Gastrocnemius medialis (tissue), 4 donors: Measurements from ENCODE around the gene DISP3. TPM values are rescaled to one million over a fixed set of nuclear protein-coding genes. Genes with fewer than 3 reads are reported as not detected.

ENCODE experiments used
- ATAC-seq, 2 donors: fragments of 150-250 bp; one replicate each; pipeline ENCODE4 v1.9.1; 2016
- DNase-seq, 2 donors: peaks; one replicate each; pipeline ENCODE4 v3.0.0-alpha.2; 2019
- H3K27ac ChIP-seq, 4 donors: fragments of 200-600 bp; sonication (generic); 1 replicate in 1 of 4; 2 replicates in 3 of 4; pipeline ENCODE4 v1.5.1; 2016 to 2018; ENCODE audit warnings: mild to moderate bottlenecking in 2 of 4, moderate library complexity in 1 of 4
- H3K27me3 ChIP-seq, 3 donors: fragments of 200-600 bp; sonication (generic) in 2 of 3; 1 replicate in 1 of 3; 2 replicates in 2 of 3; pipeline versions ENCODE4 v1.5.1 to v1.6.0; 2016 to 2019; ENCODE audit warnings: mild to moderate bottlenecking in 1 of 3, moderate library complexity in 1 of 3
- H3K36me3 ChIP-seq, 2 donors: fragments of 200-600 bp; sonication (generic) in 1 of 2; one replicate each; pipeline ENCODE4 v1.5.1; 2017 to 2018
- H3K4me1 ChIP-seq, 2 donors: fragments of 200-600 bp; sonication (generic) in 1 of 2; one replicate each; pipeline ENCODE4 v1.5.1; 2016 to 2017; ENCODE audit warnings: mild to moderate bottlenecking in 2 of 2
- H3K4me3 ChIP-seq, 4 donors: fragments of 200-600 bp; sonication (generic) in 3 of 4; 1 replicate in 1 of 4; 2 replicates in 3 of 4; pipeline ENCODE4 v1.5.1; 2016 to 2019; ENCODE audit warnings: mild to moderate bottlenecking in 2 of 4
- H3K9me3 ChIP-seq, 3 donors: fragments of 200-600 bp; sonication (generic) in 2 of 3; 1 replicate in 1 of 3; 2 replicates in 2 of 3; pipeline ENCODE4 v1.5.1; 2016 to 2019
- POLR2A ChIP-seq, 2 donors: fragments of 450-650 bp; IDR thresholded peaks; one replicate each; pipeline ENCODE4 v1.6.1; 2017; ENCODE audit warnings: antibody characterized with exemption in 2 of 2, mild to moderate bottlenecking in 2 of 2, moderate library complexity in 2 of 2
- in situ Hi-C, 4 donors: fragments of 200-750 bp; cut with MboI; loops; one replicate each; pipeline versions ENCODE4 v1.15.0 to v1.8.0; 2017; ENCODE audit warnings: low sequenced_read_pairs in 4 of 4
- intact Hi-C: fragments of 100-400 bp; cut with DNase I; formaldehyde crosslinking; loops from one replicate; pipeline ENCODE4 v1.15.1; 2023; ENCODE audit warnings: low total_unique reads
- total RNA-seq, 4 donors: library from RNA; depleted of rRNA; stranded (reverse); fragments of >200 nt; gene quantifications; one replicate each; pipeline versions ENCODE4 v1.1.0 to v1.2.3, GENCODE V29; 2016
- TF ChIP-seq, protein P1 (sequence below), 5 experiments: fragments of 450-650 bp in 3 of 5; fragments of 200-600 bp in 2 of 5; sonication (generic) in 2 of 5; IDR thresholded peaks in 4 of 5; conservative IDR thresholded peaks in 1 of 5; 1 replicate in 4 of 5; 2 replicates in 1 of 5; pipeline ENCODE4 v1.5.1; 2016 to 2019; ENCODE audit warnings: antibody characterized with exemption in 5 of 5, mild to moderate bottlenecking in 3 of 5, moderate library complexity in 3 of 5

Gene DISP3
- total RNA-seq, 4 donors from 2014 or later: not detected

DNA sequence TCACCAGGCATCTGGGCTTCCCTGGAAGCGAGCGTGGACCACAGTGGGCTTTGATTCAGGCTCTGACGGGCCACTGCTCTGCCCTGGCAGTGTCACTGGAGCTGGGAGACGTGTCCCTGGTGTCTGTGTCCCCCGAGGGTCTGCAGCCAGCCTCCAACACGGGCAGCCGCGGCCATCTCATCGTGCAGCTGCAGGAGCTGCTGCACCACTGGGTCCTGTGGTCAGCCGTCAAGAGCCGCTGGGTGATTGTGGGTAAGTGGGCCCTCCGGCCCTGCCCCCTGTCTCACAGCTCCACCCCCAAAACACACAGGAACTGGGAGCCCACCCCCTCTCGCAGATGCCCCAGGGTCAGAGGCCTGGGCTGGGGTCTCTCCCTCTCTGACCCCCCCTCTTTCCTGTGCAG, 40.7 kb downstream of the DISP3 start:
- in situ Hi-C loops: no loop called here

DNA sequence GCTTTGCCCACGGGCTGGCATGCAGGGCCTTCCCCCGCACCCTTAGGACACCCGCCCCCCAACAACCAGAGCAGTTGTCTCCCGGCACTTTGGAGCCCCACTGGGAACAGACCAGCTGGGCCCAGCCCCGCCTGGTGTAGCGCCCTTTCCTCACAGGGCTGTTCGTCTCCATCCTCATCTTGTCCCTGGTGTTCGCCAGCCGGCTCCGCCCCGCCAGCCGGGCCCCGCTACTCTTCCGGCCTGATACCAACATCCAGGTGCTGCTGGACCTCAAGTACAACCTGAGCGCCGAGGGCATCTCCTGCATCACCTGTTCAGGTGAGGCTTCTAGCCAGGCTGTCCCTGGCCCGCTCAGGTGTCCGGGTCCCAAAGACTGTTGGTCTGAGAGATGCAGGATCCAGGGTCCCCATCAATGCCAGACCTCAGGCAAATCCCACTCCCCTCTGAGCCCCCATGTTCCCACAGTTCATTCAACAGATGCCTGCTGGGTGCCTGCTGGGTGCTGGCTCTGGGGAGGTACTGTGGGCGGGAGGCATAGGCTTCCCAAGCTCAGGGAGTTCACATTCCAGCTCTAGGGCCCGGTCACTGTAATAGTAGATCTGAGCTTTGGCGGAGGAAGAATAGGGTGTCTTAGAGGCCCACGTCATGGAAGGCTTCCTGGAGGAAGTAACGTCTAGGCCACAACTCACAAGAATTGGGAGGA, 41.7 kb downstream of the DISP3 start:
- in situ Hi-C loops (no loop called here), intact Hi-C loops (no loop called here)
- DNase-seq: no peak
- H3K27me3 ChIP-seq: no peaks in the 10 kb centered on the region
- no peak for TF ChIP-seq POLR2A (IDR thresholded peaks at IDR 0.05)
- TF ChIP-seq, protein P1, sequence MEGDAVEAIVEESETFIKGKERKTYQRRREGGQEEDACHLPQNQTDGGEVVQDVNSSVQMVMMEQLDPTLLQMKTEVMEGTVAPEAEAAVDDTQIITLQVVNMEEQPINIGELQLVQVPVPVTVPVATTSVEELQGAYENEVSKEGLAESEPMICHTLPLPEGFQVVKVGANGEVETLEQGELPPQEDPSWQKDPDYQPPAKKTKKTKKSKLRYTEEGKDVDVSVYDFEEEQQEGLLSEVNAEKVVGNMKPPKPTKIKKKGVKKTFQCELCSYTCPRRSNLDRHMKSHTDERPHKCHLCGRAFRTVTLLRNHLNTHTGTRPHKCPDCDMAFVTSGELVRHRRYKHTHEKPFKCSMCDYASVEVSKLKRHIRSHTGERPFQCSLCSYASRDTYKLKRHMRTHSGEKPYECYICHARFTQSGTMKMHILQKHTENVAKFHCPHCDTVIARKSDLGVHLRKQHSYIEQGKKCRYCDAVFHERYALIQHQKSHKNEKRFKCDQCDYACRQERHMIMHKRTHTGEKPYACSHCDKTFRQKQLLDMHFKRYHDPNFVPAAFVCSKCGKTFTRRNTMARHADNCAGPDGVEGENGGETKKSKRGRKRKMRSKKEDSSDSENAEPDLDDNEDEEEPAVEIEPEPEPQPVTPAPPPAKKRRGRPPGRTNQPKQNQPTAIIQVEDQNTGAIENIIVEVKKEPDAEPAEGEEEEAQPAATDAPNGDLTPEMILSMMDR (IDR thresholded peaks at IDR 0.05 in 4 of 5, conservative IDR thresholded peaks at IDR 0.05 in 1 of 5): no peak
- no peaks in the 10 kb centered on the region for H3K4me1 ChIP-seq
- H3K36me3 ChIP-seq: no peaks in the 10 kb centered on the region
- H3K27ac ChIP-seq: no peak overlapping the region
- ATAC-seq: no peak
- H3K4me3 ChIP-seq: no peak overlapping the region
- no peaks in the 10 kb centered on the region for H3K9me3 ChIP-seq

More for the DNA sequence above, 40.7 kb downstream of the DISP3 start:
- no peak for TF ChIP-seq POLR2A (IDR thresholded peaks at IDR 0.05)
- TF ChIP-seq, protein P1 (IDR thresholded peaks at IDR 0.05 in 4 of 5, conservative IDR thresholded peaks at IDR 0.05 in 1 of 5): no peak
- H3K4me1 ChIP-seq: no peaks in the 10 kb centered on the region
- H3K4me3 ChIP-seq: no peak overlapping the region
- no peaks in the 10 kb centered on the region for H3K36me3 ChIP-seq
- no peaks in the 10 kb centered on the region for H3K9me3 ChIP-seq
- no peak for DNase-seq
- no peak for ATAC-seq
- H3K27me3 ChIP-seq: no peaks in the 10 kb centered on the region
- H3K27ac ChIP-seq: no peak overlapping the region
- intact Hi-C loops: no loop called here

GRCh38 chr1:11521582-11522399, 42.8 kb downstream of the DISP3 start:
- Histone ChIP-seq H3K27me3 (no peaks in the 10 kb centered on the region), H3K4me1 (no peaks in the 10 kb centered on the region), H3K27ac (no peak overlapping the region), H3K9me3 (no peaks in the 10 kb centered on the region), H3K4me3 (no peak overlapping the region), H3K36me3 (no peaks in the 10 kb centered on the region)
- TF ChIP-seq POLR2A (IDR thresholded peaks at IDR 0.05): no peak
- TF ChIP-seq, protein P1 (IDR thresholded peaks at IDR 0.05 in 4 of 5, conservative IDR thresholded peaks at IDR 0.05 in 1 of 5): no peak
- intact Hi-C loops: no loop called here
- ATAC-seq: no peak
- DNase-seq: no peak
- in situ Hi-C loops: no loop called here

- DNase-seq: no peak
- no peaks in the 10 kb centered on the region for H3K36me3 ChIP-seq
- no peak overlapping the region for H3K4me3 ChIP-seq
- no peak overlapping the region for H3K27ac ChIP-seq
- intact Hi-C loops (no loop called here), in situ Hi-C loops (no loop called here)
- TF ChIP-seq, protein P1 (IDR thresholded peaks at IDR 0.05 in 4 of 5, conservative IDR thresholded peaks at IDR 0.05 in 1 of 5): no peak
- no peak for TF ChIP-seq POLR2A (IDR thresholded peaks at IDR 0.05)
- no peak for ATAC-seq
- no peaks in the 10 kb centered on the region for H3K27me3 ChIP-seq
- no peaks in the 10 kb centered on the region for H3K9me3 ChIP-seq
- H3K4me1 ChIP-seq: no peaks in the 10 kb centered on the region
These were observed 43.7 kb downstream of the DISP3 start for GRCh38 chr1:11522400-11523235.
